HEK293 (cell line): ENCODE data around the gene ALDH1B1.
A peak's percentile ranks its signal among the peaks of the same experiment; 100 is the strongest.

Experiments
- CTCF ChIA-PET: fragments of 350-600 bp; formaldehyde crosslinking; extraction: SDS; loops from one replicate; lab custom pipeline; 2021; ENCODE audit warnings: antibody characterized with exemption; lab: Yijun Ruan, JAX
- POLR2A ChIA-PET: fragments of 300-600 bp; formaldehyde crosslinking; extraction: SDS; loops from one replicate; lab custom pipeline; 2020; ENCODE audit warnings: antibody characterized with exemption, inconsistent platforms; lab: Yijun Ruan, JAX
- H3K27ac ChIP-seq: fragments of 200-500 bp; sonication (Bioruptor generic); 2 replicates; pipeline ENCODE4 v1.5.1; 2014; ENCODE audit warnings: low read depth, low read length, control low read depth, inconsistent platforms; ENCODE audit errors: extremely low read depth
- H3K36me3 ChIP-seq, 2 experiments: fragments of 200-500 bp in 1 of 2; sonication (Bioruptor generic) in 1 of 2; 1 replicate in 1 of 2; 2 replicates in 1 of 2; pipeline ENCODE4 v1.5.1; 2014 to 2017; ENCODE audit warnings: inconsistent platforms in 2 of 2, low read length in 2 of 2; ENCODE audit not compliant: control insufficient read depth in 2 of 2, insufficient read depth in 1 of 2
- H3K4me1 ChIP-seq: fragments of 200-500 bp; sonication (Bioruptor generic); 2 replicates; pipeline ENCODE4 v1.5.1; 2014; ENCODE audit warnings: mild to moderate bottlenecking, low read length, inconsistent platforms; ENCODE audit not compliant: control insufficient read depth, insufficient read depth
- H3K4me3 ChIP-seq: 2 replicates; pipeline ENCODE4 v1.5.1; 2011; ENCODE audit warnings: low read depth, mild to moderate bottlenecking, control low read depth, low read length, moderate library complexity
- H3K9me3 ChIP-seq: fragments of 200-500 bp; sonication (Bioruptor generic); 2 replicates; pipeline ENCODE4 v1.5.1; 2014; ENCODE audit warnings: low read depth, low read length, inconsistent platforms; ENCODE audit not compliant: control insufficient read depth, insufficient read depth
- GLIS1 ChIP-seq: fragments of 450-650 bp; formaldehyde crosslinking; IDR thresholded peaks from 2 replicates; pipeline ENCODE4 v1.5.1; 2016; ENCODE audit warnings: missing biosample characterization, missing genetic modification characterization
- GLIS2 ChIP-seq: fragments of 450-650 bp; formaldehyde crosslinking; IDR thresholded peaks from 2 replicates; pipeline ENCODE4 v1.5.1; 2016; ENCODE audit warnings: missing biosample characterization, missing genetic modification characterization
- SCRT1 ChIP-seq: fragments of 450-650 bp; formaldehyde crosslinking; IDR thresholded peaks from 2 replicates; pipeline ENCODE4 v1.5.1; 2016; ENCODE audit warnings: missing biosample characterization, missing genetic modification characterization, borderline replicate concordance
- TRIM28 ChIP-seq: IDR thresholded peaks from 2 replicates; pipeline ENCODE4 v1.6.1; 2011; ENCODE audit warnings: low read length, control low read depth, borderline replicate concordance
- ZBTB8A ChIP-seq: fragments of 450-650 bp; formaldehyde crosslinking; IDR thresholded peaks from 2 replicates; pipeline ENCODE4 v1.5.1; 2016; ENCODE audit warnings: missing biosample characterization, missing genetic modification characterization
- ZIC2 ChIP-seq: fragments of 450-650 bp; formaldehyde crosslinking; IDR thresholded peaks from 2 replicates; pipeline ENCODE4 v1.5.1; 2016; ENCODE audit warnings: missing biosample characterization, missing genetic modification characterization
- ZNF23 ChIP-seq: fragments of 450-650 bp; formaldehyde crosslinking; IDR thresholded peaks from 2 replicates; pipeline ENCODE4 v1.5.1; 2016; ENCODE audit warnings: missing biosample characterization, missing genetic modification characterization, borderline replicate concordance
- ZNF324 ChIP-seq: fragments of 450-650 bp; formaldehyde crosslinking; IDR thresholded peaks from 2 replicates; pipeline ENCODE4 v1.5.1; 2016; ENCODE audit warnings: missing biosample characterization, missing genetic modification characterization
- ZNF335 ChIP-seq: fragments of 450-650 bp; formaldehyde crosslinking; conservative IDR thresholded peaks from 2 replicates; pipeline ENCODE4 v1.5.1; 2016; ENCODE audit warnings: missing biosample characterization, missing genetic modification characterization
- ZNF341 ChIP-seq: fragments of 450-650 bp; formaldehyde crosslinking; IDR thresholded peaks from 2 replicates; pipeline ENCODE4; 2016; ENCODE audit warnings: low read depth, missing biosample characterization, missing genetic modification characterization
- ZNF366 ChIP-seq: fragments of 450-650 bp; formaldehyde crosslinking; conservative IDR thresholded peaks from 2 replicates; pipeline ENCODE4 v1.5.1; 2016; ENCODE audit warnings: missing biosample characterization, missing genetic modification characterization
- ZNF600 ChIP-seq: fragments of 450-650 bp; formaldehyde crosslinking; IDR thresholded peaks from 2 replicates; pipeline ENCODE4 v1.5.1; 2016; ENCODE audit warnings: missing biosample characterization, missing genetic modification characterization
- ZNF624 ChIP-seq: fragments of 450-650 bp; formaldehyde crosslinking; IDR thresholded peaks from 2 replicates; pipeline ENCODE4 v1.5.1; 2017; ENCODE audit warnings: missing biosample characterization, missing genetic modification characterization
- ZNF677 ChIP-seq: fragments of 450-650 bp; IDR thresholded peaks from 2 replicates; pipeline ENCODE4 v1.5.0; 2018; ENCODE audit warnings: missing biosample characterization, mild to moderate bottlenecking, missing genetic modification characterization, moderate library complexity
- ZNF777 ChIP-seq: fragments of 450-650 bp; formaldehyde crosslinking; IDR thresholded peaks from 2 replicates; pipeline ENCODE4 v1.5.1; 2017; ENCODE audit warnings: missing biosample characterization, missing genetic modification characterization, borderline replicate concordance
- TF ChIP-seq, protein P1 (sequence below): IDR thresholded peaks from 2 replicates; pipeline ENCODE4 v1.6.1; 2011; ENCODE audit warnings: mild to moderate bottlenecking, low read depth, low read length, borderline replicate concordance
- TF ChIP-seq, protein P2 (sequence below): fragments of 450-650 bp; formaldehyde crosslinking; IDR thresholded peaks from 2 replicates; pipeline ENCODE4 v1.5.1; 2017; ENCODE audit warnings: missing biosample characterization, missing genetic modification characterization
- TF ChIP-seq, protein P3 (sequence below): fragments of 450-650 bp; formaldehyde crosslinking; optimal IDR thresholded peaks from 2 replicates; pipeline ENCODE3; 2016; ENCODE audit warnings: missing biosample characterization, mild to moderate bottlenecking, missing genetic modification characterization

ALDH1B1 gene

DNA sequence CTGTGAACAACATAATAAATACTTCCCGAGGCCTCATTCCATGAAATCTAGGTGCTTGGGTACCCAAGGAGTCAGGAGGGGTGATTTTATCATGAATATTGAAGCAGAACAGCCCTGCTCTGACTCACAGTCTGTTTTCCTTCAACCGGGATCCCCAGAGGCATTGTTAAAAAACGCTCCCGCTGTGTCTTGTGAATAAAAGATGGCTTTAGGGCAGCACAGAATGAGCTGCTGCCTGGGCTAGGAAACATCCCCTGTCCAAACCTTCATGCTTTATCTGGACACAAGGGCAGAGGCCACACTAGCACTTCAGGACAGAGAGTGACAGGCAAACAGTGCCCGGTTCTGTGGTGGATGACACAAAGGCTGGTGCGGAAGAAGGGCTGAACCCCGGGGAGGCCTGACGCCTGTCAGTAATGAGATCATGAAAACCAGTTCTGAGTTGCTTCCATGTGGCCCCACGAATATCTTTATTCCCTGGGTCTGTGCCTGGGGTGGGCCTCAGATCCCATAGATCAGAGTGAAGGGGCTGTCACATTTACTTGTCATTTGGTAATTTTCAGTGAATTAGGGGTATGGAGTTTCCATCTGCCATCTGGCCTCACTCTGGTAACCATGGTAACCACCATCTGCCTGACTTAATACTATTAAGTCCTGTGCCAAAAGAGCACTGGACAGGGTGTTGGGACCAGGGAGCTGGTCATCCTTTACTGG lies 29.2 kb downstream of the ALDH1B1 start:
- H3K27ac ChIP-seq = no peak overlapping the region
- TF ChIP-seq SCRT1 (tag by site-specific recombination) (no peak), ZIC2 (tag by site-specific recombination) (peak; percentile 41; the same call in 1 of the 2 replicates), TRIM28 (peak; percentile 80), ZNF777 (tag by site-specific recombination) (no peak), ZNF624 (tag by site-specific recombination) (no peak), GLIS1 (peak; percentile 30; the same call in 1 of the 2 replicates), ZNF600 (tag by site-specific recombination) (peak; percentile 57), GLIS2 (tag by site-specific recombination) (no peak), ZBTB8A (tag by site-specific recombination) (peak; percentile 66), ZNF366 (tag by site-specific recombination) (no peak), ZNF341 (tag by site-specific recombination) (peak; percentile 77), ZNF335 (tag by site-specific recombination) (0 out of 2 replicates have a peak, but pooled peaks have one; percentile 23)
- TF ChIP-seq, protein P1, sequence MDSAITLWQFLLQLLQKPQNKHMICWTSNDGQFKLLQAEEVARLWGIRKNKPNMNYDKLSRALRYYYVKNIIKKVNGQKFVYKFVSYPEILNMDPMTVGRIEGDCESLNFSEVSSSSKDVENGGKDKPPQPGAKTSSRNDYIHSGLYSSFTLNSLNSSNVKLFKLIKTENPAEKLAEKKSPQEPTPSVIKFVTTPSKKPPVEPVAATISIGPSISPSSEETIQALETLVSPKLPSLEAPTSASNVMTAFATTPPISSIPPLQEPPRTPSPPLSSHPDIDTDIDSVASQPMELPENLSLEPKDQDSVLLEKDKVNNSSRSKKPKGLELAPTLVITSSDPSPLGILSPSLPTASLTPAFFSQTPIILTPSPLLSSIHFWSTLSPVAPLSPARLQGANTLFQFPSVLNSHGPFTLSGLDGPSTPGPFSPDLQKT = no peak
- TF ChIP-seq, protein P2, sequence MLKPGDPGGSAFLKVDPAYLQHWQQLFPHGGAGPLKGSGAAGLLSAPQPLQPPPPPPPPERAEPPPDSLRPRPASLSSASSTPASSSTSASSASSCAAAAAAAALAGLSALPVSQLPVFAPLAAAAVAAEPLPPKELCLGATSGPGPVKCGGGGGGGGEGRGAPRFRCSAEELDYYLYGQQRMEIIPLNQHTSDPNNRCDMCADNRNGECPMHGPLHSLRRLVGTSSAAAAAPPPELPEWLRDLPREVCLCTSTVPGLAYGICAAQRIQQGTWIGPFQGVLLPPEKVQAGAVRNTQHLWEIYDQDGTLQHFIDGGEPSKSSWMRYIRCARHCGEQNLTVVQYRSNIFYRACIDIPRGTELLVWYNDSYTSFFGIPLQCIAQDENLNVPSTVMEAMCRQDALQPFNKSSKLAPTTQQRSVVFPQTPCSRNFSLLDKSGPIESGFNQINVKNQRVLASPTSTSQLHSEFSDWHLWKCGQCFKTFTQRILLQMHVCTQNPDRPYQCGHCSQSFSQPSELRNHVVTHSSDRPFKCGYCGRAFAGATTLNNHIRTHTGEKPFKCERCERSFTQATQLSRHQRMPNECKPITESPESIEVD (tag by site-specific recombination) = peak; percentile 77
- TF ChIP-seq, protein P3, sequence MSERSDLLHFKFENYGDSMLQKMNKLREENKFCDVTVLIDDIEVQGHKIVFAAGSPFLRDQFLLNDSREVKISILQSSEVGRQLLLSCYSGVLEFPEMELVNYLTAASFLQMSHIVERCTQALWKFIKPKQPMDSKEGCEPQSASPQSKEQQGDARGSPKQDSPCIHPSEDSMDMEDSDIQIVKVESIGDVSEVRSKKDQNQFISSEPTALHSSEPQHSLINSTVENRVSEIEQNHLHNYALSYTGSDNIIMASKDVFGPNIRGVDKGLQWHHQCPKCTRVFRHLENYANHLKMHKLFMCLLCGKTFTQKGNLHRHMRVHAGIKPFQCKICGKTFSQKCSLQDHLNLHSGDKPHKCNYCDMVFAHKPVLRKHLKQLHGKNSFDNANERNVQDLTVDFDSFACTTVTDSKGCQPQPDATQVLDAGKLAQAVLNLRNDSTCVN (tag by site-specific recombination) = no peak
- ChIA-PET CTCF (interaction anchor here (0.9 kb wide), 1 partner anchor 15 kb away, joined by 3 read pairs; no protein-coding TSS in a partner anchor), POLR2A (no interaction called here)
- H3K9me3 ChIP-seq = no peaks in the 10 kb centered on the region
- H3K4me1 ChIP-seq = no peaks in the 10 kb centered on the region; the same call in 1 of the 2 replicates
- H3K4me3 ChIP-seq = no peak overlapping the region
- no peaks in the 10 kb centered on the region for H3K36me3 ChIP-seq

DNA sequence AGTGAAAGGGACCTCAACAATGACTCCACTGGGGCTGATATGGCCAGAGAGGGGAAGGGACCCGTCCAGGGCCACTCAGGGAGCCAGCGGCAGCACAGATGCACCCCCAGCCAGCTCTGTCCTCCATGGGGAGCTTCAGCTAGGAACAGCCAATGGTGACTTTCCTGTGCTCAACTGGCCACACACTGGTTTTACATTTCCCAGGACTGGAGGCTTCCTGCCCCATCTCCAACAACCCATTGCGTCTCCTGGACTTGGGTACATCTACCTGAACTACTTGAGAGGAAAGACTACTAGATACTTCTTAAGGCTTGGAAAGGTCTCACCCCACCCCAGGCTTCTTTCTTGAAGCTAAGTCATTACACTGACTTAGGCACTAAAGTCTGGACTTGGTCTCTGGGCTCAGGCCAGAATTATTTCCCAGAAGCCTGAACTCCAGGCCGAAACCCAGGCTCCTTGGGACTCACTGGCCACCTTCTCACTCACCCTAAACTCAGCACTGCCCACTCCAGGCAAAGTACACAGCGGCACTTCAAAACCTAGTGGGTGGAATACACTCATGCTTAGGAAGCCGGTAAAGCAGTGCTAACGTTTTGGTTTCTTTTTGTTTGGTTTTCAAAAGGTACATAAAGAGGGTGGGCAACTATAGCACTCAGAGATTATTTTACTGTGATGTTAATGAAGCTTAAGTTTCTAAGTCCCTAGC lies 30.2 kb downstream of the ALDH1B1 start:
- CTCF ChIA-PET = interaction anchor here (0.6 to 1.1 kb wide), 3 partner anchors 10 to 261 kb away, joined by 3 to 7 read pairs (median 3); no protein-coding TSS in a partner anchor
- no peaks in the 10 kb centered on the region for H3K9me3 ChIP-seq
- no peak overlapping the region for H3K27ac ChIP-seq
- H3K4me1 ChIP-seq = no peaks in the 10 kb centered on the region; the same call in 1 of the 2 replicates
- H3K36me3 ChIP-seq = no peaks in the 10 kb centered on the region
- POLR2A ChIA-PET = no interaction called here
- H3K4me3 ChIP-seq = no peak overlapping the region
- TF ChIP-seq ZNF677 (tag by site-specific recombination) (no peak), ZNF23 (tag by site-specific recombination) (no peak), ZNF324 (tag by site-specific recombination) (no peak)
